H1 (cell line): ENCODE measurements around the gene MKRN1. TPM values are rescaled to one million over a fixed set of nuclear protein-coding genes. Genes with fewer than 3 reads are reported as not detected.

Source experiments
- ATF2 ChIP-seq: IDR thresholded peaks from 2 replicates; pipeline ENCODE4 v1.6.1; 2012; ENCODE audit warnings: low read length, inconsistent platforms
- CHD7 ChIP-seq: fragments of 300-600 bp; sonication (generic); IDR thresholded peaks from 2 replicates; pipeline ENCODE4 v1.7.1; 2012; ENCODE audit warnings: low read length, moderate library complexity, mild to moderate bottlenecking, inconsistent platforms; ENCODE audit not compliant: insufficient replicate concordance
- PHF8 ChIP-seq: fragments of 200-600 bp; sonication (generic); conservative IDR thresholded peaks from 2 replicates; pipeline ENCODE4 v1.7.1; 2012; ENCODE audit warnings: low read depth, mild to moderate bottlenecking, inconsistent platforms, low read length, moderate library complexity
- POU5F1 ChIP-seq: IDR thresholded peaks from 2 replicates; pipeline ENCODE4 v1.6.1; 2011; ENCODE audit warnings: low read depth, mild to moderate bottlenecking, low read length, moderate library complexity
- RBBP5 ChIP-seq: IDR thresholded peaks from 2 replicates; pipeline ENCODE4 v1.7.1; 2012; ENCODE audit warnings: low read depth, mild to moderate bottlenecking, inconsistent platforms, low read length, moderate library complexity, borderline replicate concordance
- SUZ12 ChIP-seq: fragments of 200-600 bp; sonication (generic); IDR thresholded peaks from 2 replicates; pipeline ENCODE4 v1.6.1; 2012; ENCODE audit warnings: mild to moderate bottlenecking, inconsistent platforms, low read length, moderate library complexity, mixed read lengths
- ZNF274 ChIP-seq: IDR thresholded peaks from 2 replicates; pipeline ENCODE4 v1.7.0; 2012; ENCODE audit warnings: low read length, borderline replicate concordance; ENCODE audit errors: extremely low read depth
- polyA plus RNA-seq, 7 experiments: library from polyadenylated mRNA; depleted of rRNA in 3 of 7; stranded (reverse) in 5 of 7; unstranded in 2 of 7; fragments of >200 nt in 5 of 7; fragments of 200-250 nt in 2 of 7; gene quantifications; 1 replicate in 5 of 7; 2 replicates in 1 of 7; 4 replicates in 1 of 7; pipeline versions ENCODE4 v1.2.1 to v1.2.3, GENCODE V29; 2011 to 2013; ENCODE audit warnings: missing spikeins in 2 of 7, mixed read lengths in 2 of 7
- total RNA-seq: library from RNA; stranded (reverse); fragmentation: NEBNext Ultra II Directional; extraction: Animal tissue kit (Norgen Biotek cat#: 25700); gene quantifications from 2 replicates; pipeline ENCODE4 v1.2.1, GENCODE V29; 2021

The MKRN1 gene
- total and polyA plus RNA-seq, 2 of the 8 experiments (the other 6 are each of a cell fraction or from before 2014, with no cell fraction given): 46.2 to 99.6 TPM

DNA sequence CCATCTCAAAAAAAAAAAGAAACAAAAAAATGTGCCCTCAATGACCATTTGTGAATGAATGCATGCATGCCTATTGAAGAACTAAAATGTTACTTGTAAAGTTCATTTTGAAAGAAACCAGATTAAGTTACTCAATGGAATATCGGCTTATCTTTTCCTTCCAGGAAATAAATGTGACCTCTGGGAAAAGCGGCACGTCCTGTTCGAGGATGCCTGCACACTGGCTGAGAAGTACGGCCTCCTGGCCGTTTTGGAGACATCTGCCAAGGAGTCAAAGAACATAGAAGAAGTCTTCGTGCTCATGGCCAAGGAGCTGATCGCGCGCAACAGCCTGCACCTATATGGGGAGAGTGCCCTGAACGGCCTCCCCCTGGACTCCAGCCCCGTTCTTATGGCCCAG is 53.6 kb downstream of the MKRN1 start (continued):
- TF ChIP-seq CHD7 (no peak), ZNF274 (no peak), SUZ12 (no peak), POU5F1 (no peak), RBBP5 (no peak), PHF8 (no peak), ATF2 (no peak)
